HCT116 (cell line): ENCODE measurements around the gene FBXO31. TPM values are rescaled to one million over a fixed set of nuclear protein-coding genes. Genes with fewer than 3 reads are reported as not detected.
"Not testable (repeated sequence)": the region's sequence is repeated elsewhere in the genome, so short reads cannot be mapped to it uniquely, and the experiment has no call there.

Experiments used
- ATAC-seq: fragments of 200-7000 bp; cut with Tn5 transposase; 2 replicates; pipeline ENCODE4 v1.9.1; 2020; ENCODE audit warnings: mild to moderate bottlenecking, moderate library complexity
- BruUV-seq: library from RNA; stranded (reverse); fragments of 400-500 nt; replicated peaks from 2 replicates; lab custom pipeline; 2021; lab: Mats Ljungman, UMichigan
- CTCF ChIA-PET: fragments of 300-600 bp; sonication (Branson Sonifier 250); formaldehyde crosslinking; loops from one replicate; lab custom pipeline; 2021; ENCODE audit warnings: antibody characterized with exemption; lab: Charles Lee
- POLR2A ChIA-PET: fragments of 300-600, 350-600 bp; sonication (Branson Sonifier 250); formaldehyde crosslinking; loops from one replicate; lab custom pipeline; 2021; ENCODE audit warnings: antibody characterized with exemption; lab: Charles Lee
- RAD21 ChIA-PET, 2 experiments: fragments of 300-600 bp; sonication (Branson Sonifier 250); formaldehyde crosslinking; loops; one replicate each; lab custom pipeline; 2023; ENCODE audit warnings: low total read pairs in 2 of 2; ENCODE audit not compliant: uncharacterized antibody in 2 of 2, unreplicated experiment in 2 of 2, low non-redundant PET in 1 of 2; lab: Charles Lee
- DNase-seq: peaks from one replicate; pipeline ENCODE4 v3.0.0-alpha.2; 2010; ENCODE audit warnings: low read depth, low spot score
- H2AFZ ChIP-seq: fragments of 200-600 bp; shearing (Covaris generic), sonication (generic); 2 replicates; pipeline ENCODE4 v1.6.1; 2017; ENCODE audit warnings: low read depth, mixed run types, mixed read lengths, antibody characterized with exemption, low read length; ENCODE audit not compliant: poor library complexity, severe bottlenecking
- H3K27ac ChIP-seq: 2 replicates; pipeline ENCODE4 v1.5.1; 2012; ENCODE audit warnings: low read depth, low read length
- H3K27me3 ChIP-seq: fragments of 200-600 bp; sonication (generic); 2 replicates; pipeline ENCODE4 v1.6.1; 2016; ENCODE audit warnings: mixed run types, low read length, mixed read lengths; ENCODE audit not compliant: insufficient read depth
- H3K36me3 ChIP-seq, 2 experiments: fragments of 200-500 bp in 1 of 2; fragments of 200-600 bp in 1 of 2; sonication (Bioruptor generic) in 1 of 2; sonication (generic) in 1 of 2; 2 replicates each; pipeline versions ENCODE4 v1.5.1 to v1.6.1; 2014 to 2016; ENCODE audit warnings: low read length in 2 of 2, inconsistent platforms in 1 of 2, mixed read lengths in 1 of 2, mixed run types in 1 of 2; ENCODE audit not compliant: insufficient read depth in 2 of 2, control insufficient read depth in 1 of 2
- H3K4me1 ChIP-seq, 2 experiments: fragments of 200-600 bp in 1 of 2; sonication (generic) in 1 of 2; 2 replicates each; pipeline versions ENCODE4 v1.5.1 to v1.6.1; 2012 to 2017; ENCODE audit warnings: low read length in 2 of 2, inconsistent platforms in 1 of 2, mild to moderate bottlenecking in 1 of 2, mixed read lengths in 1 of 2, mixed run types in 1 of 2, moderate library complexity in 1 of 2; ENCODE audit not compliant: insufficient read depth in 2 of 2, control insufficient read depth in 1 of 2
- H3K4me2 ChIP-seq: fragments of 200-600 bp; sonication (generic); 2 replicates; pipeline ENCODE4 v1.6.1; 2017; ENCODE audit warnings: mixed run types, low read length, mixed read lengths
- H3K4me3 ChIP-seq, 2 experiments: fragments of 200-600 bp in 1 of 2; sonication (generic) in 1 of 2; replicated peaks in 1 of 2; 2 replicates each; pipeline ENCODE4 v1.5.1; 2011 to 2016; ENCODE audit warnings: low read length in 2 of 2, control low read depth in 1 of 2, low read depth in 1 of 2, mild to moderate bottlenecking in 1 of 2, mixed read lengths in 1 of 2, mixed run types in 1 of 2
- H3K79me2 ChIP-seq: fragments of 200-600 bp; sonication (generic); 2 replicates; pipeline ENCODE4 v1.6.1; 2017; ENCODE audit warnings: mild to moderate bottlenecking, mixed run types, low read length, moderate library complexity, mixed read lengths; ENCODE audit not compliant: insufficient read depth
- H3K9ac ChIP-seq: fragments of 200-600 bp; sonication (generic); 2 replicates; pipeline ENCODE4 v1.6.1; 2016; ENCODE audit warnings: low read length, mixed read lengths
- H3K9me2 ChIP-seq: fragments of 200-600 bp; sonication (generic), shearing (Covaris generic); 2 replicates; pipeline ENCODE4 v1.6.1; 2017; ENCODE audit warnings: mixed run types, mild to moderate bottlenecking, moderate library complexity; ENCODE audit not compliant: insufficient read depth
- H3K9me3 ChIP-seq, 2 experiments: fragments of 200-500 bp in 1 of 2; fragments of 200-600 bp in 1 of 2; sonication (Bioruptor generic) in 1 of 2; sonication (generic) in 1 of 2; 2 replicates each; pipeline ENCODE4 v1.6.1; 2014 to 2017; ENCODE audit warnings: low read length in 2 of 2, mixed read lengths in 2 of 2, inconsistent platforms in 1 of 2, low read depth in 1 of 2, mild to moderate bottlenecking in 1 of 2, mixed run types in 1 of 2, moderate library complexity in 1 of 2; ENCODE audit not compliant: control insufficient read depth in 1 of 2, insufficient read depth in 1 of 2
- H4K20me1 ChIP-seq: fragments of 200-600 bp; sonication (generic), shearing (Covaris generic); 2 replicates; pipeline ENCODE4 v1.6.1; 2017; ENCODE audit warnings: mixed run types, mild to moderate bottlenecking, moderate library complexity; ENCODE audit not compliant: insufficient read depth
- EGR1 ChIP-seq: IDR thresholded peaks from 2 replicates; pipeline ENCODE4 v1.6.1; 2012; ENCODE audit warnings: low read depth
- ELF1 ChIP-seq: IDR thresholded peaks from 2 replicates; pipeline ENCODE4 v1.6.1; 2012; ENCODE audit warnings: low read depth, borderline replicate concordance
- EZH2phosphoT487 ChIP-seq: fragments of 200-600 bp; IDR thresholded peaks from 2 replicates; pipeline ENCODE4 v1.6.1; 2018; ENCODE audit warnings: antibody characterized with exemption, borderline replicate concordance
- FOSL1 ChIP-seq: IDR thresholded peaks from 2 replicates; pipeline ENCODE4 v1.6.1; 2012; ENCODE audit warnings: low read depth
- POLR2AphosphoS5 ChIP-seq: IDR thresholded peaks from 2 replicates; pipeline ENCODE4 v1.6.1; 2011; ENCODE audit warnings: mild to moderate bottlenecking, low read depth, low read length, moderate library complexity
- SIN3A ChIP-seq: IDR thresholded peaks from 2 replicates; pipeline ENCODE4 v1.6.1; 2012; ENCODE audit warnings: low read depth
- TCF7L2 ChIP-seq: IDR thresholded peaks from 2 replicates; pipeline ENCODE4 v1.7.0; 2011; ENCODE audit warnings: borderline replicate concordance, inconsistent platforms; ENCODE audit not compliant: insufficient read depth, insufficient read length; ENCODE audit errors: extremely low read depth
- intact Hi-C: fragments of 100-400 bp; cut with micrococcal nuclease; formaldehyde crosslinking; loops from 2 replicates; pipeline ENCODE4 v1.10.0; 2022
- total RNA-seq: library from RNA; stranded (reverse); gene quantifications from one replicate; pipeline ENCODE4 v1.2.1, GENCODE V29; 2021; ENCODE audit not compliant: unreplicated experiment
- TF ChIP-seq, protein P1 (sequence below): IDR thresholded peaks from 2 replicates; pipeline ENCODE4 v1.6.1; 2012

Gene FBXO31
- total RNA-seq, 1 experiment from 2014 or later = 52.1 TPM

GRCh38 chr16:87363771-87364455 lies 19.7 kb downstream of the FBXO31 start:
- no TSS peak for BruUV-seq
- ChIA-PET RAD21 (no interaction called here), POLR2A (interaction anchor here (1.3 kb wide), 1 partner anchor 47 kb away, joined by 3 read pairs; the partner anchor contains the start of gene C16orf95)

GRCh38 chr16:87362828-87363559 lies 20.6 kb downstream of the FBXO31 start:
- DNase-seq, H3K9me3 ChIP-seq, H3K27me3 ChIP-seq, H3K4me3 ChIP-seq, RAD21 ChIA-PET, BruUV-seq, intact Hi-C loops, H3K4me1 ChIP-seq, H3K9ac ChIP-seq, H2AFZ ChIP-seq, H3K27ac ChIP-seq, H3K9me2 ChIP-seq, H4K20me1 ChIP-seq, H3K4me2 ChIP-seq, ATAC-seq: not testable (repeated sequence)
- ChIA-PET CTCF (interaction anchor here (1.2 kb wide), 1 partner anchor 273 kb away, joined by 3 read pairs; no protein-coding TSS in a partner anchor), POLR2A (interaction anchor here (1.3 kb wide), 1 partner anchor 46 kb away, joined by 3 read pairs; the partner anchor contains the start of gene C16orf95)
- Histone ChIP-seq H3K79me2 (peaks cover 73% of the 10 kb centered on the region), H3K36me3 (peaks cover 15 to 43% of the 10 kb centered on the region in 2 experiments; a peak in 3 of 4 replicates)

More at GRCh38 chr16:87363771-87364455, 19.7 kb downstream of the FBXO31 start:
- peaks cover 16% of the 10 kb centered on the region; the same call in 1 of the 2 replicates for H4K20me1 ChIP-seq
- no peaks in the 10 kb centered on the region for H3K9me2 ChIP-seq
- no peak for DNase-seq
- peaks cover 83% of the 10 kb centered on the region for H3K79me2 ChIP-seq
- H3K9me3 ChIP-seq = no peaks in the 10 kb centered on the region
- TF ChIP-seq EGR1 (no peak), SIN3A (no peak), POLR2AphosphoS5 (no peak), ELF1 (no peak), EZH2phosphoT487 (no peak), TCF7L2 (no peak), FOSL1 (no peak)
- TF ChIP-seq, protein P1, sequence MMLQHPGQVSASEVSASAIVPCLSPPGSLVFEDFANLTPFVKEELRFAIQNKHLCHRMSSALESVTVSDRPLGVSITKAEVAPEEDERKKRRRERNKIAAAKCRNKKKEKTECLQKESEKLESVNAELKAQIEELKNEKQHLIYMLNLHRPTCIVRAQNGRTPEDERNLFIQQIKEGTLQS = no peak
- H3K27ac ChIP-seq = peak overlapping the region; percentile 23; the same call in 1 of the 2 replicates
- intact Hi-C loops = no loop called here
- peaks cover 6 to 36% of the 10 kb centered on the region in 2 experiments; a peak in 3 of 4 replicates for H3K36me3 ChIP-seq
- no peak overlapping the region for H3K4me3 ChIP-seq
- no peaks in the 10 kb centered on the region for H3K27me3 ChIP-seq
- no peak overlapping the region for H3K4me2 ChIP-seq
- CTCF ChIA-PET = interaction anchor here (1.2 kb wide), 1 partner anchor 272 kb away, joined by 3 read pairs; no protein-coding TSS in a partner anchor
- no peak overlapping the region for H2AFZ ChIP-seq
- ATAC-seq = no peak
- no peak overlapping the region for H3K9ac ChIP-seq
- H3K4me1 ChIP-seq = peaks cover 0 to 7% of the 10 kb centered on the region in 2 experiments; a peak in 2 of 4 replicates
